PFSK-1 (cell line): ENCODE data around the gene MAFG.
A peak's percentile ranks its signal among the peaks of the same experiment; 100 is the strongest.

Experiments
- POLR2AphosphoS5 ChIP-seq: IDR thresholded peaks from 2 replicates; pipeline ENCODE4 v1.6.1; 2012; ENCODE audit warnings: low read depth, mild to moderate bottlenecking, control low read depth, low read length, moderate library complexity
- SIN3A ChIP-seq: IDR thresholded peaks from 2 replicates; pipeline ENCODE4 v1.6.1; 2012; ENCODE audit warnings: mild to moderate bottlenecking, low read length, moderate library complexity, borderline replicate concordance; ENCODE audit not compliant: insufficient read depth
- TAF1 ChIP-seq: IDR thresholded peaks from 2 replicates; pipeline ENCODE4 v1.6.1; 2012; ENCODE audit warnings: low read length, control low read depth, borderline replicate concordance; ENCODE audit not compliant: insufficient read depth

The MAFG gene

DNA sequence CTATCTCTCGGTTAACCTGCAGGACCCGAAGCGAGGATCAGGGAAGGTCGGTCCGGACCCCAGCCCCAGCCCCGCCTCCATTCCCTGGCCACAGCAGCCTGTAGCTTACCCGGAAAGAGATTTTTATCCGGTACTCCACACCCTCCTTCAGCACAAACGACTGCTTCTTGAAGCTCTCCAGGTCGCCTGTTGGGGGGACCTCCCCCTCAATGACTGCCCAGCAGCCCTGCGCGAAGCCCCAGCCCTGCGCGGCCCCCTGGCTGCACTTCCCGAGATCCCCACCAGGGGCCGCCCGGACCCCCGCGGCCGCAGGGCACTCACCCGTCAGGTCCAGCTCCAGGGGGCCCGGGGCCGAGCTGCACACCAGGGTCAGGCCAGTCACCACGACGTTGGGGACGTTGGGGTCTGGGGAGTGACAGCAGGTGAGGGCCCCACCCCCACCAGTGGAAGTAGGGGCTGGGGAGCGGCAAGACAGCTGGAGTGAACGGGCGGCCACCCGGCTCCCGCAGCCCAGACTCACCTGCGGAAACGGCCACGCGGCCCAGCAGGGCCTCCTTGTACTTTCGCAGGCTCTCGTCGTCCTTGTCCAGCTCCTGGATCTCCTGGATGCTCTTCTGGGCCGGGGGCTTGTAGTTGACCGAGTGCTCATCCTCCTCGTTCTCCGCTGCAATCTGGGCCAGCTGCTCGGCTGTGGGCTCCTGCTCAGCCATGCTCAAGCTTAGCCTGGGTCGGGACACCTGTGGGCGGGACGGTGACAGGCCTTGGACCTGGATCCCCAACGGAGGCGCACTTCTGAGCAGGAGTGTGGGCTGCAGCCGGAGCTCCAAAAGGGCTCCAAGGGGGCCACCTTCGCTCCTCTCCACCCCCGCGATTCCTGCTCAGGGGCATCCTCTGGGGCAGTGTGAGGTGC is 58.1 kb downstream of the MAFG start:
- 0 out of 2 replicates have a peak, but pooled peaks have one; percentile 0 for TF ChIP-seq SIN3A
- no peak for TF ChIP-seq TAF1
- peak; percentile 14; the same call in 1 of the 2 replicates for TF ChIP-seq POLR2AphosphoS5

DNA sequence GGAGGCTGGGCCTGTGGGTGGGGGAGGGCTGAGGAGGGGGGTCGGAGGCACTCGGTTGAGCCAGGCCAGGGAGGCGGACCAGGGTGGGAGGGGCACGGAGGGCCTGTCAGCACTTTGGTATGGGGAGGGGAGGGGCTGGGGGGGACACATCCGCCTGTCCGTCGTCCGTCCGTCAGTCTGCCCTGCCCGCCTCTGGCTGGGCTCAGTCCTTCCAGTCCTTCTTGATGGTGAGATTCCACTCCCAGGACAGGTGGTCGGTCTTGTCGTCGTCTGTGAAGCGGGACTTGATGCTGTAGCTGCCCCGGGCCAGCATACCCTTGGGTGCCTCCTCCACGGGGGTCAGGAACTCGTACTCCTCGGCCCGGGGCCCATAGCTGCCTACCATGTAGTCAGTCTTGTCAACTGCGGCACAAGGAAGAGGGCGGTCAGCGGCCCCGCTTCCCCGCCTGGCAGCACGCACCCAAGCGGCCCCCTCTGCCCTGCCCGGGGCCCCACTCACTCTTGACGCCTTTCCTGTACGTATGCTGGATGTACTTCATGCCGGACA is 58.8 kb downstream of the MAFG start:
- TF ChIP-seq SIN3A (no peak; the same call in 1 of the 2 replicates), POLR2AphosphoS5 (peak; percentile 57; the same call in 1 of the 2 replicates)
